Stimulated activated CD8-positive, alpha-beta memory T cell treated with anti-CD3 and anti-CD28 coated beads, Interleukin-4, amount 100 ng/mL, for 1 hour (primary cell): ENCODE measurements around the gene ZIK1.

ENCODE experiments used
- DNase-seq, 2 donors: peaks; one replicate each; pipeline ENCODE4 v3.0.0-alpha.2; 2020; ENCODE audit warnings: low read depth in 2 of 2, low spot score in 1 of 2

Gene ZIK1

GRCh38 chr19:57606931-57607330 is 23.0 kb downstream of the ZIK1 start:
- DNase-seq, result no peak

- no peak for DNase-seq
These were observed 27.2 kb downstream of the ZIK1 start for GRCh38 chr19:57611113-57611512.

- peak; percentile 73 to 80 for DNase-seq
These were observed 30.2 kb downstream of the ZIK1 start, which contains the start of gene ZNF134 for GRCh38 chr19:57613941-57614743. Gene ZNF134, plus strand, starts transcription at chr19:57614242. Its CDS starts 5,227 bp downstream, at chr19:57619469.

- no peak for DNase-seq
These were observed 31.4 kb downstream of the ZIK1 start for GRCh38 chr19:57615346-57615745.

GRCh38 chr19:57620673-57621348 is 36.9 kb downstream of the ZIK1 start:
- DNase-seq, result no peak

GRCh38 chr19:57623091-57623490 is 39.1 kb downstream of the ZIK1 start:
- no peak for DNase-seq

- DNase-seq, result peak; percentile 74 to 75
These were observed 49.3 kb downstream of the ZIK1 start, which contains the start of gene ZNF211 for GRCh38 chr19:57632987-57633831. Gene ZNF211, plus strand, starts transcription at chr19:57633168. Its CDS starts 179 bp downstream, at chr19:57633347.

GRCh38 chr19:57633832-57634131 is 49.8 kb downstream of the ZIK1 start:
- no peak for DNase-seq

GRCh38 chr19:57637379-57637778 is 53.4 kb downstream of the ZIK1 start:
- no peak for DNase-seq

- no peak for DNase-seq
These were observed 57.8 kb downstream of the ZIK1 start for GRCh38 chr19:57641715-57642234.

- no peak for DNase-seq
These were observed 58.6 kb downstream of the ZIK1 start for GRCh38 chr19:57642396-57643046.
